HUDEP-2 (cell line): ENCODE results near the gene PET100.

ENCODE experiments used
- DNase-seq, 76 experiments: peaks; one replicate each; lab custom pipeline; 2025; ENCODE audit not compliant: unreplicated experiment in 76 of 76; lab: John Stamatoyannopoulos, UW

Gene PET100

DNA sequence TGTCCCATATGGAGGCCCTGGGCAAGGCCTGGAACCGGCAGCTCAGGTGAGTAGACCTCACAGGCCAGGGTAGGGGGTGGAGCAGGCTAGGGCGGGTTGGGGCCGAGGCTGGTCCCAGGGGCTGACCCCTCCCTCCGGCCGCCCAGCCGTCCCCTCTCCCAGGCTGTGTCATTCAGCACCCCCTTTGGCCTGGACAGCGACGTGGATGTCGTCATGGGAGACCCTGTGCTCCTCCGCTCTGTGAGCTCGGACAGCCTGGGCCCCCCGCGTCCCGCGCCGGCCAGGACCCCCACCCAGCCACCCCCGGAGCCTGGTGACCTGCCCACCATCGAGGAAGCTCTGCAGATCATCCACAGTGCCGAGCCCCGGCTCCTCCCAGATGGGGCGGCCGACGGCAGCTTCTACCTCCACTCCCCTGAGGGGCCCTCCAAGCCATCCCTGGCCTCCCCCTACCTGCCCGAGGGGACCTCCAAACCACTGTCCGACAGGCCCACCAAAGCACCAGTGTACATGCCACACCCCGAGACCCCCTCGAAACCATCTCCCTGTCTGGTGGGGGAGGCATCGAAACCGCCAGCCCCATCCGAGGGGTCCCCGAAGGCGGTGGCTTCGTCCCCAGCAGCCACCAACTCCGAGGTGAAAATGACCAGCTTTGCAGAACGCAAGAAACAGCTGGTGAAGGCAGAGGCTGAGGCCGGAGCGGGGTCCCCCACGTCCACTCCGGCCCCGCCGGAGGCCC is 17.9 kb upstream of the PET100 start:
- DNase-seq: no peak

- DNase-seq: no peak
Observed at GRCh38 chr19:7612282-7613274, 17.0 kb upstream of the PET100 start.

- no peak for DNase-seq
Observed at GRCh38 chr19:7614859-7615741, 14.5 kb upstream of the PET100 start.

- DNase-seq: no peak
Observed at GRCh38 chr19:7617172-7617571, 12.4 kb upstream of the PET100 start.

DNA sequence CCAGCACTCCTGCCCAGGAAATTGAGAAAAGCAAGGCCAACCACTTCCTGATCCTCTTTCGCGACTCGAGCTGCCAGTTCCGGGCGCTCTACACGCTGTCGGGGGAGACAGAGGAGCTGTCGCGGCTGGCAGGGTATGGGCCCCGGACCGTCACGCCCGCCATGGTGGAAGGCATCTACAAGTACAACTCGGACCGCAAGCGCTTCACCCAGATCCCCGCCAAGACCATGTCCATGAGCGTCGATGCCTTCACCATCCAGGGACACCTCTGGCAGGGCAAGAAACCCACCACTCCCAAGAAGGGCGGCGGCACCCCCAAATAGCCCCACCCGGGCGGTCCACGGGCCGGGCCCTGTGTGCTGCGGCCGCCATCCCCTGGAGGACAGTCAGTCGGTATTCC is 11.9 kb upstream of the PET100 start:
- no peak for DNase-seq

- peak in 27 of 76 experiments; percentile 8 to 60 (median 40) for DNase-seq
Observed at GRCh38 chr19:7618348-7618747, 11.2 kb upstream of the PET100 start.

DNA sequence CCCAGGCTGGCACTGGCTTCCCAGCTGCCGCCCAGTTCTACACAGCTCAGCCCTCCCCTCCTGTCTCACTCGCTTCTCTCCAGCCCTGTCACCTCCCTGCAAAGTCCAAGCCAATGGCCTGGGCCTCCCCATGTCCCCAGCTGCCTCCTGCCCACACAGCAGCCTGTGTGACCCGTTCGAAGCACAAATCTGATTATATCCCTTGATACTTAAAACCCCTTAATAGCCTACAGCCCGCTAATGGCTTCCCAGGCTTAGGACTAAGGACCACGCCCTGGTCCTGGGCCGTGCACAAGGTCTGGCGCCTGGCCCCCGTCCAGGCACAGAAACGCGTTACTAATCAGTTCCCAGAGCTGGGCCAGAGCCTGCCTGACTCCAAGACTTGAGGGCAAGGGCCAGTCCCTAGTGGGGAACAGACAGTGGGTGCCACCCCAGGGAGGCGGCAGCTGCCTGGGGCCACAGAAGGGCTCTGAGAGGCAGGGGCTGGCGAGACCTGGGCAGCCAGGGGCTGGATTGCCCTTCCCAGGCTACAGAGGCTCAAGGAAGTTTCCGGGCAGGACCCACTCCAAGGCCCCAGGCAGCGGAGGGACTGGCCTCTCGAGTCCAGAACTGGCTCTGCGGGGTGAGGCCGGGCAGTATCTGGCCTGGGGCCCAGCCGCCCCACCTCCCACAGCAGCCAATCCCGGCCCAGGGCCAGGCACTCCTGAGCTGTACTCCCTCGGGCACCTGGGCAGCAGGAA is 10.7 kb upstream of the PET100 start:
- DNase-seq: peak in 67 of 76 experiments; percentile 16 to 79 (median 55)

GRCh38 chr19:7619671-7620441 is 9.7 kb upstream of the PET100 start:
- DNase-seq: no peak

- DNase-seq: no peak
Observed at GRCh38 chr19:7620442-7621412, 8.9 kb upstream of the PET100 start.

GRCh38 chr19:7622933-7623685 is 6.5 kb upstream of the PET100 start:
- DNase-seq: peak in 9 of 76 experiments; percentile 7 to 38 (median 19)

- DNase-seq: no peak
Observed at GRCh38 chr19:7623725-7624603, 5.6 kb upstream of the PET100 start.

GRCh38 chr19:7624810-7625209 is 4.8 kb upstream of the PET100 start:
- DNase-seq: no peak

DNA sequence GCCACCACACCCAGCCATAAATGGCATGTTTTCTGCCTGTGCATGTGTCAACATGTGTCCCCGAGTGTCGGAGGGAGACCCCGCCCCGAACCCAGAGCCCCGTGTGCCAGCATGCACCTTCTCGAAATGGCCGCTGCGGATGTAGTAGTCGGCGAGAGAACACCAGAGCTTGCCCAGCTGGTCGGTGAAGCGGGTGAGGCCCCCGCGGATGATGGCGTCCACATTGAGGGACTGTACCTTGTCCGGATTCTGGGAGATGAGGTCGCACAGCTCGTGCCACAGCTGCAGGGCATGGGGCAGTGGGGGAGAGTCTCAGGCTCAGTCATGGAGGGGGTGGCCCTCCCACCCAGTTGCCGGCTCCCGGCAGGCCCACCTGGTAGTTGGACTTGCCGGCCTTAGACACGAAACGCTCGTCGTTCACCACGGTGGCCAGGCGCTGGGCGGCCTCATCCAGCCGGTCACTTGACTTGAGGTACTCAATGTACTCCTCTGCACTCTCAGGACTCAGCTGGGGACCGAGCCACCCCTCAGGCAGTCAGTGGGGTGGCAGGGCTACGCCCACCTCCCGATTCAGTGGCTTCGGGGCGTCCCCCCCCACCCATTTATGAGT is 3.7 kb upstream of the PET100 start:
- no peak for DNase-seq

GRCh38 chr19:7627166-7627565 is 2.4 kb upstream of the PET100 start:
- DNase-seq: no peak

GRCh38 chr19:7628589-7629311 is 843 bp upstream of the PET100 start:
- no peak for DNase-seq
